HepG2 (cell line): ENCODE measurements around the gene PAGE2B. TPM values are rescaled to one million over a fixed set of nuclear protein-coding genes. Genes with fewer than 3 reads are reported as not detected.

Experiments
- BCL3 ChIP-seq: sonication (generic); formaldehyde crosslinking; IDR thresholded peaks from 2 replicates; pipeline ENCODE4 v1.5.1; 2020; ENCODE audit warnings: mild to moderate bottlenecking, missing genetic modification reagents, moderate library complexity
- FOXP1 ChIP-seq, 2 experiments: fragments of 450-650 bp in 1 of 2; IDR thresholded peaks; 2 replicates each; pipeline ENCODE4 v1.6.1; 2017 to 2018; ENCODE audit warnings: antibody characterized with exemption in 1 of 2
- KAT8 ChIP-seq: IDR thresholded peaks from 2 replicates; pipeline ENCODE4 v1.6.1; 2016; ENCODE audit warnings: missing genetic modification reagents, missing compliant biosample characterization
- MIXL1 ChIP-seq: IDR thresholded peaks from 2 replicates; pipeline ENCODE4 v1.6.1; 2016
- NPAS2 ChIP-seq: sonication (generic); formaldehyde crosslinking; IDR thresholded peaks from 2 replicates; pipeline ENCODE4 v1.8.0; 2022; ENCODE audit warnings: mild to moderate bottlenecking, missing genetic modification reagents, borderline replicate concordance
- RBAK ChIP-seq: sonication (generic); formaldehyde crosslinking; IDR thresholded peaks from 2 replicates; pipeline ENCODE4 v1.5.1; 2020; ENCODE audit warnings: mild to moderate bottlenecking, missing genetic modification reagents
- RERE ChIP-seq: IDR thresholded peaks from 2 replicates; pipeline ENCODE4 v1.6.1; 2016; ENCODE audit warnings: low read depth, missing genetic modification reagents, missing compliant biosample characterization
- RFXAP ChIP-seq: sonication (generic); formaldehyde crosslinking; IDR thresholded peaks from 2 replicates; pipeline ENCODE4 v1.4.0; 2020; ENCODE audit warnings: missing genetic modification reagents, borderline replicate concordance
- SP1 ChIP-seq, 2 experiments: fragments of 450-650 bp in 1 of 2; sonication (generic) in 1 of 2; formaldehyde crosslinking in 1 of 2; IDR thresholded peaks; 2 replicates each; pipeline versions ENCODE4 v1.4.0 to v1.6.1; 2016 to 2020; ENCODE audit warnings: missing genetic modification reagents in 1 of 2
- ZNF142 ChIP-seq: sonication (generic); formaldehyde crosslinking; IDR thresholded peaks from 2 replicates; pipeline ENCODE4 v1.4.0; 2020; ENCODE audit warnings: missing genetic modification reagents
- ZNF460 ChIP-seq: sonication (generic); formaldehyde crosslinking; IDR thresholded peaks from 2 replicates; pipeline ENCODE4 v1.5.1; 2020; ENCODE audit warnings: missing genetic modification reagents, mild to moderate bottlenecking, borderline replicate concordance
- ZXDC ChIP-seq: sonication (generic); formaldehyde crosslinking; IDR thresholded peaks from 2 replicates; pipeline ENCODE4 v1.5.0; 2020; ENCODE audit warnings: mild to moderate bottlenecking, missing genetic modification reagents
- polyA plus RNA-seq, 8 experiments: library from polyadenylated mRNA; depleted of rRNA in 3 of 8; stranded (reverse) in 7 of 8; unstranded in 1 of 8; fragments of >200 nt; fragmentation: Illumina TruSeq in 4 of 8; extraction: Trizol in 4 of 8; gene quantifications; 2 replicates each; pipeline versions ENCODE4 v1.2.1 to v1.2.3, GENCODE V29; 2011 to 2016; ENCODE audit warnings: low read depth in 4 of 8, missing spikeins in 1 of 8, mixed read lengths in 1 of 8; ENCODE audit not compliant: insufficient read depth in 1 of 8
- total RNA-seq, 5 experiments: library from RNA; depleted of rRNA; stranded (reverse); fragments of >200 nt; fragmentation: Illumina TruSeq; extraction: Trizol; gene quantifications; 2 replicates each; pipeline ENCODE4 v1.2.3, GENCODE V29; 2016; ENCODE audit warnings: low read depth in 1 of 5

Gene PAGE2B
- total and polyA plus RNA-seq, 2 of the 13 experiments (the other 11 are each of a cell fraction or from before 2014, with no cell fraction given) = 0.57 TPM; not detected in 1

GRCh38 chrX:55030271-55031205, 44.3 kb upstream of the PAGE2B start, which contains the start of gene ALAS2 (continued):
- TF ChIP-seq ZNF142 (CRISPR knock-in tag) = no peak
- no peak for TF ChIP-seq RERE (CRISPR knock-in tag)
- TF ChIP-seq KAT8 (CRISPR knock-in tag) = no peak
- no peak for TF ChIP-seq ZNF460 (CRISPR knock-in tag)
- no peak for TF ChIP-seq FOXP1 (IDR thresholded peaks at IDR 0.05)
- no peak for TF ChIP-seq FOXP1 (CRISPR knock-in tag; IDR thresholded peaks at IDR 0.05)
- no peak for TF ChIP-seq SP1 (IDR thresholded peaks at IDR 0.05)
- no peak for TF ChIP-seq SP1 (CRISPR knock-in tag; IDR thresholded peaks at IDR 0.05)
- TF ChIP-seq RBAK = no peak
- TF ChIP-seq ZXDC = no peak
- TF ChIP-seq RFXAP = no peak
- no peak for TF ChIP-seq MIXL1 (CRISPR knock-in tag)
- TF ChIP-seq NPAS2 = no peak
- no peak for TF ChIP-seq BCL3 (CRISPR knock-in tag)
